WTC11 (cell line): ENCODE data around the gene RPTOR.

ENCODE experiments used
- CTCF ChIP-seq: fragments of 200-600 bp; IDR thresholded peaks from 2 replicates; pipeline ENCODE4 v1.8.0; 2022; ENCODE audit warnings: antibody characterized with exemption
- E2F4 ChIP-seq: sonication (generic); formaldehyde crosslinking; IDR thresholded peaks from 2 replicates; pipeline ENCODE4 v1.8.1; 2022; ENCODE audit warnings: low read depth, mild to moderate bottlenecking, moderate library complexity, missing genetic modification reagents, borderline replicate concordance
- JUN ChIP-seq: sonication (generic); formaldehyde crosslinking; IDR thresholded peaks from 2 replicates; pipeline ENCODE4 v1.8.0; 2023; ENCODE audit warnings: mild to moderate bottlenecking, missing genetic modification reagents
- SMAD4 ChIP-seq: sonication (generic); formaldehyde crosslinking; IDR thresholded peaks from 2 replicates; pipeline ENCODE4 v1.8.0; 2022; ENCODE audit warnings: mild to moderate bottlenecking, missing genetic modification reagents
- SP1 ChIP-seq: sonication (generic); formaldehyde crosslinking; conservative IDR thresholded peaks from 2 replicates; pipeline ENCODE4 v1.8.1; 2022; ENCODE audit warnings: missing genetic modification reagents
- ZBTB43 ChIP-seq: sonication (generic); formaldehyde crosslinking; IDR thresholded peaks from 2 replicates; pipeline ENCODE4 v1.8.1; 2023; ENCODE audit warnings: mild to moderate bottlenecking, missing genetic modification reagents
- ZNF121 ChIP-seq: sonication (generic); formaldehyde crosslinking; IDR thresholded peaks from 2 replicates; pipeline ENCODE4 v1.8.0; 2023; ENCODE audit warnings: missing genetic modification reagents
- ZNF232 ChIP-seq: sonication (generic); formaldehyde crosslinking; IDR thresholded peaks from 2 replicates; pipeline ENCODE4 v1.8.0; 2022; ENCODE audit warnings: mild to moderate bottlenecking, missing genetic modification reagents
- ZNF423 ChIP-seq: fragments of 250-450 bp; sonication (Bioruptor Pico); IDR thresholded peaks from 2 replicates; pipeline ENCODE4 v2.1.2; 2022; ENCODE audit warnings: mild to moderate bottlenecking, moderate library complexity

- TF ChIP-seq CTCF (no peak), ZNF423 (CRISPR knock-in tag) (no peak), SP1 (CRISPR knock-in tag) (no peak), ZNF121 (no peak), ZNF232 (no peak), SMAD4 (CRISPR knock-in tag) (no peak), ZBTB43 (no peak), E2F4 (no peak), JUN (no peak)
Observed at GRCh38 chr17:80510132-80510531, 34.5 kb upstream of the RPTOR start.
